ENCODE measurements around the gene SNPH.

- TF ChIP-seq, protein P1, sequence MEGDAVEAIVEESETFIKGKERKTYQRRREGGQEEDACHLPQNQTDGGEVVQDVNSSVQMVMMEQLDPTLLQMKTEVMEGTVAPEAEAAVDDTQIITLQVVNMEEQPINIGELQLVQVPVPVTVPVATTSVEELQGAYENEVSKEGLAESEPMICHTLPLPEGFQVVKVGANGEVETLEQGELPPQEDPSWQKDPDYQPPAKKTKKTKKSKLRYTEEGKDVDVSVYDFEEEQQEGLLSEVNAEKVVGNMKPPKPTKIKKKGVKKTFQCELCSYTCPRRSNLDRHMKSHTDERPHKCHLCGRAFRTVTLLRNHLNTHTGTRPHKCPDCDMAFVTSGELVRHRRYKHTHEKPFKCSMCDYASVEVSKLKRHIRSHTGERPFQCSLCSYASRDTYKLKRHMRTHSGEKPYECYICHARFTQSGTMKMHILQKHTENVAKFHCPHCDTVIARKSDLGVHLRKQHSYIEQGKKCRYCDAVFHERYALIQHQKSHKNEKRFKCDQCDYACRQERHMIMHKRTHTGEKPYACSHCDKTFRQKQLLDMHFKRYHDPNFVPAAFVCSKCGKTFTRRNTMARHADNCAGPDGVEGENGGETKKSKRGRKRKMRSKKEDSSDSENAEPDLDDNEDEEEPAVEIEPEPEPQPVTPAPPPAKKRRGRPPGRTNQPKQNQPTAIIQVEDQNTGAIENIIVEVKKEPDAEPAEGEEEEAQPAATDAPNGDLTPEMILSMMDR (IDR thresholded peaks at IDR 0.05): no peak
- TF ChIP-seq POLR2A (IDR thresholded peaks at IDR 0.05): no peak
Measured at GRCh38 chr20:1357921-1358671, 92.0 kb downstream of the SNPH start.

Data from Peyer's patch (tissue), 4 donors.